Activated gamma-delta T cell treated with anti-CD3 and anti-CD28 coated beads, Interleukin-2, amount 50 U/mL, for 16 hours (primary cell): ENCODE results near the gene RPL12.
A peak's percentile ranks its signal among the peaks of the same experiment; 100 is the strongest.

Source experiments
- DNase-seq: peaks from one replicate; pipeline ENCODE4 v3.0.0-alpha.2; 2020; ENCODE audit warnings: low read depth

The RPL12 gene

GRCh38 chr9:127450830-127451607, at the start of gene RPL12, which contains the start of gene LRSAM1:
RPL12 (minus strand) TSS chr9:127451406; CDS start chr9:127451317, 89 bp downstream.
LRSAM1 (plus strand) TSS chr9:127451510; CDS start chr9:127454528, 3,018 bp downstream.
- DNase-seq: peak; percentile 99

GRCh38 chr9:127500862-127501261, 49.7 kb upstream of the RPL12 start:
- no peak for DNase-seq

- no peak for DNase-seq
Measured at GRCh38 chr9:127500399-127500798, 49.2 kb upstream of the RPL12 start.

GRCh38 chr9:127498298-127498697, 47.1 kb upstream of the RPL12 start:
- DNase-seq: no peak

- DNase-seq: no peak
Measured at GRCh38 chr9:127497656-127498290, 46.6 kb upstream of the RPL12 start.

- DNase-seq: no peak
Measured at GRCh38 chr9:127496974-127497373, 45.8 kb upstream of the RPL12 start.

- no peak for DNase-seq
Measured at GRCh38 chr9:127495884-127496555, 44.8 kb upstream of the RPL12 start.

GRCh38 chr9:127494304-127494702, 43.1 kb upstream of the RPL12 start:
- DNase-seq: no peak

GRCh38 chr9:127493592-127494303, 42.5 kb upstream of the RPL12 start:
- no peak for DNase-seq

- DNase-seq: no peak
Measured at GRCh38 chr9:127492616-127493015, 41.4 kb upstream of the RPL12 start.

- DNase-seq: no peak
Measured at GRCh38 chr9:127491516-127491915, 40.3 kb upstream of the RPL12 start.

GRCh38 chr9:127490535-127491230, 39.5 kb upstream of the RPL12 start:
- DNase-seq: no peak

- no peak for DNase-seq
Measured at GRCh38 chr9:127489471-127490115, 38.4 kb upstream of the RPL12 start.

GRCh38 chr9:127488946-127489345, 37.7 kb upstream of the RPL12 start:
- no peak for DNase-seq

- no peak for DNase-seq
Measured at GRCh38 chr9:127485995-127486394, 34.8 kb upstream of the RPL12 start.

GRCh38 chr9:127482662-127483061, 31.5 kb upstream of the RPL12 start:
- DNase-seq: no peak

- no peak for DNase-seq
Measured at GRCh38 chr9:127479507-127480081, 28.4 kb upstream of the RPL12 start.

GRCh38 chr9:127474592-127474991, 23.4 kb upstream of the RPL12 start:
- no peak for DNase-seq

- DNase-seq: no peak
Measured at GRCh38 chr9:127473932-127474331, 22.7 kb upstream of the RPL12 start.

- DNase-seq: no peak
Measured at GRCh38 chr9:127473501-127473900, 22.3 kb upstream of the RPL12 start.

GRCh38 chr9:127470662-127471061, 19.5 kb upstream of the RPL12 start:
- DNase-seq: no peak
